GM12872 (cell line): ENCODE measurements around the gene KCNF1.

ENCODE experiments used
- CTCF ChIP-seq: IDR thresholded peaks from 3 replicates; pipeline ENCODE4 v1.5.1; 2011; ENCODE audit warnings: low read depth, mild to moderate bottlenecking, low read length, moderate library complexity; ENCODE audit not compliant: insufficient read depth

KCNF1 gene

GRCh38 chr2:10891390-10891789, 20.3 kb upstream of the KCNF1 start:
- no peak for TF ChIP-seq CTCF

GRCh38 chr2:10891848-10892247, 19.9 kb upstream of the KCNF1 start:
- TF ChIP-seq CTCF, result no peak

GRCh38 chr2:10892316-10892715, 19.4 kb upstream of the KCNF1 start:
- TF ChIP-seq CTCF, result no peak

- TF ChIP-seq CTCF, result no peak
Observed at GRCh38 chr2:10892796-10893350, 18.9 kb upstream of the KCNF1 start.

GRCh38 chr2:10894264-10894935, 17.3 kb upstream of the KCNF1 start:
- 0 out of 3 replicates have a peak, but pooled peaks have one; percentile 6 for TF ChIP-seq CTCF

GRCh38 chr2:10895231-10895630, 16.5 kb upstream of the KCNF1 start:
- no peak for TF ChIP-seq CTCF

GRCh38 chr2:10897956-10898355, 13.8 kb upstream of the KCNF1 start:
- no peak for TF ChIP-seq CTCF
